Measurements from ENCODE around the gene NLGN1. TPM values are rescaled to one million over a fixed set of nuclear protein-coding genes. Genes with fewer than 3 reads are reported as not detected.

NLGN1 gene
- total RNA-seq, 1 experiment from 2014 or later, result 5.2 TPM

GRCh38 chr3:174062923-174063322 lies 665.4 kb downstream of the NLGN1 start:
- H2BK120ac ChIP-seq (ENCODE audit: low read depth, low read length, poor library complexity, severe bottlenecking), result no peak overlapping the region
- DNase-seq, result no peak
- H3K27ac ChIP-seq (ENCODE audit: insufficient read length, low read depth, low read length), result no peak overlapping the region
- H3K4me1 Mint-ChIP-seq, result peaks cover 2% of the 10 kb centered on the region in 2 experiments; a peak in 1 of 4 replicates
- H3K14ac ChIP-seq (ENCODE audit: insufficient read depth, low read length), result no peak overlapping the region
- no peak overlapping the region for H4K8ac ChIP-seq (replicated peaks; ENCODE audit: insufficient read length, low read depth, low read length)
- H3K9me3 ChIP-seq (ENCODE audit: control insufficient read depth, low read depth, low read length), result no peaks in the 10 kb centered on the region
- H3K23me2 ChIP-seq (ENCODE audit: insufficient read length, low read depth, low read length, poor library complexity, severe bottlenecking), result no peaks in the 10 kb centered on the region
- H2BK20ac ChIP-seq (ENCODE audit: low read depth, low read length, poor library complexity, severe bottlenecking), result no peak overlapping the region
- no peak overlapping the region for H2AK5ac ChIP-seq (ENCODE audit: insufficient read length, low read length)
- H3K56ac ChIP-seq (ENCODE audit: insufficient read length, low read depth, low read length), result no peak overlapping the region
- no peak overlapping the region for H4K91ac ChIP-seq (ENCODE audit: insufficient read length, low read depth, low read length)
- no peak overlapping the region for H2BK15ac ChIP-seq (ENCODE audit: low read depth, low read length)
- no peaks in the 10 kb centered on the region for H3K79me1 ChIP-seq (ENCODE audit: insufficient read depth, low read depth, low read length, poor library complexity, severe bottlenecking)
- H2BK5ac ChIP-seq (ENCODE audit: insufficient read length, low read length), result no peak overlapping the region
- H3T11ph ChIP-seq (ENCODE audit: low read length), result no peak overlapping the region
- H2AFZ ChIP-seq (ENCODE audit: low read length), result no peak overlapping the region
- H2BK12ac ChIP-seq (ENCODE audit: insufficient read length, low read depth, low read length), result no peak overlapping the region
- peaks cover 4 to 10% (median 7%) of the 10 kb centered on the region in 3 experiments; a peak in 4 of 7 replicates for H3K36me3 Mint-ChIP-seq (ENCODE audit: insufficient read depth in 1 of 3, low read depth in 3 of 3)
- no peak overlapping the region for H3K27ac Mint-ChIP-seq
- no peaks in the 10 kb centered on the region for H3K4me1 ChIP-seq (ENCODE audit: insufficient read depth, low read length)
- H3K4me2 ChIP-seq (ENCODE audit: insufficient read depth, insufficient read length, low read length), result no peak overlapping the region
- H3K4ac ChIP-seq (ENCODE audit: low read depth, low read length), result no peak overlapping the region
- no peaks in the 10 kb centered on the region for H3K27me3 Mint-ChIP-seq (ENCODE audit: low read depth)
- H4K20me1 ChIP-seq (ENCODE audit: control insufficient read depth, insufficient read depth, insufficient read length), result no peaks in the 10 kb centered on the region
- H3K23ac ChIP-seq (ENCODE audit: insufficient read length, low read depth, low read length), result no peak overlapping the region
- H4K5ac ChIP-seq (ENCODE audit: insufficient read length, low read depth, low read length), result no peak overlapping the region
- H3K18ac ChIP-seq (ENCODE audit: insufficient read length, low read depth, low read length), result no peak overlapping the region
- no peak for TF ChIP-seq CTCF (conservative IDR thresholded peaks at IDR 0.05)
- no peak overlapping the region for H3K9ac ChIP-seq (ENCODE audit: extremely low read depth, insufficient read length, low read length)
- H3K79me2 ChIP-seq (ENCODE audit: insufficient read depth, low read length), result no peaks in the 10 kb centered on the region
- WGBS (ENCODE audit: extremely low coverage, insufficient read length, low lambda C conversion rate), result no CpG with 5 or more reads among the region's 1 CpG
- H3K4me3 Mint-ChIP-seq, result no peak overlapping the region
- no peaks in the 10 kb centered on the region for H3K27me3 ChIP-seq (ENCODE audit: insufficient read depth, low read length)
- peaks cover 7 to 14% of the 10 kb centered on the region in 2 experiments for H3K9me3 Mint-ChIP-seq

All from H9 (cell line).